Raji (cell line): ENCODE data around the gene ISX.

Source experiments
- POLR2A ChIP-seq: IDR thresholded peaks from 2 replicates; pipeline ENCODE4 v1.6.1; 2011; ENCODE audit warnings: low read depth, low read length, control low read depth; ENCODE audit not compliant: insufficient read depth

The ISX gene

GRCh38 chr22:35046744-35047462, 19.1 kb upstream of the ISX start:
- TF ChIP-seq POLR2A: no peak

GRCh38 chr22:35051013-35051535, 14.9 kb upstream of the ISX start:
- TF ChIP-seq POLR2A: no peak

GRCh38 chr22:35051791-35052190, 14.2 kb upstream of the ISX start:
- no peak for TF ChIP-seq POLR2A

GRCh38 chr22:35053060-35053835, 12.7 kb upstream of the ISX start:
- no peak for TF ChIP-seq POLR2A

GRCh38 chr22:35054064-35054463, 11.9 kb upstream of the ISX start:
- no peak for TF ChIP-seq POLR2A

- no peak for TF ChIP-seq POLR2A
Measured at GRCh38 chr22:35056486-35056885, 9.5 kb upstream of the ISX start.

GRCh38 chr22:35057155-35057554, 8.8 kb upstream of the ISX start:
- TF ChIP-seq POLR2A: no peak

GRCh38 chr22:35059632-35060031, 6.3 kb upstream of the ISX start:
- no peak for TF ChIP-seq POLR2A

- TF ChIP-seq POLR2A: no peak
Measured at GRCh38 chr22:35064664-35065063, 1.3 kb upstream of the ISX start.

GRCh38 chr22:35065183-35065582, 775 bp upstream of the ISX start:
- no peak for TF ChIP-seq POLR2A

GRCh38 chr22:35066768-35067167, 810 bp downstream of the ISX start:
- TF ChIP-seq POLR2A: no peak

GRCh38 chr22:35069541-35069940, 3.6 kb downstream of the ISX start:
- TF ChIP-seq POLR2A: no peak

- no peak for TF ChIP-seq POLR2A
Measured at GRCh38 chr22:35070451-35071093, 4.6 kb downstream of the ISX start.

GRCh38 chr22:35071784-35072183, 5.8 kb downstream of the ISX start:
- no peak for TF ChIP-seq POLR2A

- no peak for TF ChIP-seq POLR2A
Measured at GRCh38 chr22:35072925-35073324, 7.0 kb downstream of the ISX start.

- TF ChIP-seq POLR2A: no peak
Measured at GRCh38 chr22:35074583-35074982, 8.6 kb downstream of the ISX start.

GRCh38 chr22:35076630-35077029, 10.7 kb downstream of the ISX start:
- TF ChIP-seq POLR2A: no peak

- no peak for TF ChIP-seq POLR2A
Measured at GRCh38 chr22:35085621-35086020, 19.7 kb downstream of the ISX start.
